Stimulated activated CD8-positive, alpha-beta memory T cell treated with anti-CD3 and anti-CD28 coated beads, Interleukin-2, amount 100 ng/mL, for 48 hours (primary cell): ENCODE measurements around the gene ADCYAP1R1.
"Not testable (repeated sequence)": the region's sequence is repeated elsewhere in the genome, so short reads cannot be mapped to it uniquely, and the experiment has no call there.

ENCODE experiments used
- DNase-seq, 2 donors: peaks; one replicate each; pipeline ENCODE4 v3.0.0-alpha.2; 2020; ENCODE audit warnings: low read depth in 2 of 2

Gene ADCYAP1R1

DNA sequence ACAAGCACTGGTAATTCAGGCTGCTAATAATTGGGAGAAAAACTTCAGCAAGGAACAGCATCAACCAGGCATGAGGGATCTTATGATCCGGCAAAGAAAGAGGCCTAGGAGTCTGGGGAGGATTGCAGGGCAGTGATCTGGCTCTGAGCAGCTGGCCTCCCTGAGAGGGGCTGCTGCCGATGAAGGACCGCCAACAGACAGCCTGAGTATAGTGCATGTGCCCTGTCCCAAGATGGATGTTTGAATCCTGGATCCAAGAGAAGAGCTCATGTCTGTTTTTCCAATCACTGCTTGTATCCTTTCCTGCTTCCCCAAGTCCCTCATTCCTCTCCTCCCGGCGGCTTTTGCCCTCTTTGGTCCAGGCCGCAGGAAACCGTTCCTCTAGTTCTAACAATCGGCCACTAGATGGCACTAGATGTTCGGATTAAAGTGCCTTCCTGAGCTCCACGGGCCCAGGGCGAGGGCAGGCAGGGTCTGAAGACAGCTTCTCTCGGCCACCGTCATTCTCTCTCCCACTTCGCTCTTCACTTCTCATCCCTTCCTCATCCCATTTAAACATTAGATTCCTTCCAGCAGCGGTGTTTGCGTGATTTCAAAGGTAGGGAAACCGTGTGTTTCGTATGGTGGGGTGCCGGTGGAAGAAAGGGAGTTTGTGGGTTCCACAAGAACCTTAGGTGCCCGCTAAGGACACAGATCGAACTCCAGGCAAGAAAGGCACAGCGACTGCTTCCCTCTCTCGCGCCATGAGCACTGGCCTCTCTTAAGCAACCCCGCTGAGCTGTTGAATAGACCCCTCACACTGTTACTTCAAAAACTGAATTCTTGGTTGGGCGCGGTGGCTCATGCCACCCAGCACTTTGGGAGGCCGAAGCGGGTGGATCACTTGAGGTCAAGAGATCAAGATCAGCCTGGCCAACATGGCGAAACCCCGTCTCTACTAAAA, 82.4 kb downstream of the ADCYAP1R1 start:
- peak; percentile 23 to 25 for DNase-seq

GRCh38 chr7:31137234-31137633, 85.1 kb downstream of the ADCYAP1R1 start:
- DNase-seq: no peak

- no peak for DNase-seq
Measured at GRCh38 chr7:31145339-31145738, 93.2 kb downstream of the ADCYAP1R1 start.

- no peak for DNase-seq
Measured at GRCh38 chr7:31146030-31146429, 93.9 kb downstream of the ADCYAP1R1 start.

GRCh38 chr7:31146538-31146937, 94.4 kb downstream of the ADCYAP1R1 start:
- no peak for DNase-seq

DNA sequence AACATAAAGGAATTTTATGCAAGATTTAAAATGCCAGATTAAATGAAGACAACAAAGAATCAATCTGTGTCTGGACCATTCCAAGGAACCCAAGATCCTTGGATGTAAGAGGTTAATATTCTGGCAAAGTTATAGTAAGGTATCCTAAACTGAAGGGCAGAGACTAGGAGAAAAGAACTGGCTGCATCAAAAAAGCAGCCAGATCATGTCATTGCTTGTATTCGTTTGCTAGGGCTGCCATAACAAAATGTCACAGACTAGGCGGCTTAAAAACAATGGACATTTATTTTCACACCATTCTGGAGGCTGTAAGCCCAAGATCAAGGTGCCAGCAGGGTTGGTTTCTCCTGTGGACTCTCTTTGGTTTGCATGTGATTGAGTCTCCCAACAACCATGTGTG, 99.7 kb downstream of the ADCYAP1R1 start:
- no peak for DNase-seq

- DNase-seq: not testable (repeated sequence)
Measured at GRCh38 chr7:31153318-31153717, 101.2 kb downstream of the ADCYAP1R1 start.

- no peak for DNase-seq
Measured at GRCh38 chr7:31160941-31161340, 108.8 kb downstream of the ADCYAP1R1 start.
